C4-2B (cell line): Measurements from ENCODE around the gene CEP135.

ENCODE experiments used
- H3K27ac ChIP-seq: fragments of 450-650 bp; 2 replicates; pipeline ENCODE4 v1.5.1; 2017
- CTCF ChIP-seq: fragments of 450-650 bp; conservative IDR thresholded peaks from 2 replicates; pipeline ENCODE4 v1.5.1; 2017; ENCODE audit warnings: mild to moderate bottlenecking
- ZFX ChIP-seq: fragments of 450-650 bp; IDR thresholded peaks from 2 replicates; pipeline ENCODE4 v1.6.1; 2017

The CEP135 gene

DNA sequence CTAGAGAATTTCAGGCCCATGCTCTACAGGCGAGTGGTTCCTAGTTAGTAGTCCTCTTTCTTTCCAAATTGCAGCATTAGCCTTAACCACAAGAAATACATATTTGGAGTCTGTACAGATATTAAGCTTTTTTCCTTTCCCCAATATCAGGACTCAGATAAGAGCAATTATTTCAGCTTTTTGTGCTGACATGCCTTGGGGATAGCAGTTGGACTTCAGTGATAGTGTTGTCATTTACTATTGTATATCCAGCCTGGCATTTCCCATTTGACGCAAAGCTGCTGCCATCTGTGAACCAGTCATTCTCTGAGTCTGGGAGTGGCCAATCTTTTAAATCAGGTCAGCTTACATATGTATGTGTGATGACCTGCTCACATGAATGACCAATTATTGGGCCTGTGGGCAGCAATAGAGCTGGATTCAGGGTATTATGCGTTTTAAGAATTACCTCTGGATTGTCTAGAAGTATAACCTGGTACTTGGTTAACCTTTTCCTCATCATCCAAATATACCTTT is 6.8 kb upstream of the CEP135 start:
- no peak overlapping the region for H3K27ac ChIP-seq
- no peak for TF ChIP-seq CTCF
- TF ChIP-seq ZFX: no peak

GRCh38 chr4:55947254-55947882 is 1.4 kb upstream of the CEP135 start:
- TF ChIP-seq ZFX (no peak), CTCF (no peak)
- no peak overlapping the region for H3K27ac ChIP-seq

GRCh38 chr4:55947912-55948725 is 626 bp upstream of the CEP135 start:
- peak overlapping the region; percentile 85 for H3K27ac ChIP-seq
- TF ChIP-seq CTCF: no peak
- TF ChIP-seq ZFX: no peak

DNA sequence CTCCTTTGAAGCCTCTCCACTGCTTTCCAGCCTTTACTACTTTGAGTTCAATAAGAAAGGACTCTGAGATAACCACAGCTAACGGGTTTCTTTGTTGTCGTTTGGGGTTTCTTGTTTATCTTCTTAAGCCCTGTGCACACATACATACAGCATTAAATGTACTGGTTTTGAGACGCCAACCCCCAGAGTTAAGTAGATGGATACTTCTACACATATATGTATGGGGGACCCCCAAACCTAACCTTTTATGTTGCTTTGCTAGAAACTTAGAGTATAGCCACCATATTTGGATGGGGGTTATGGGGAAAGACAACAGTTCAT is 697 bp downstream of the CEP135 start:
- peak overlapping the region; percentile 85 for H3K27ac ChIP-seq
- TF ChIP-seq ZFX: no peak
- TF ChIP-seq CTCF: no peak

DNA sequence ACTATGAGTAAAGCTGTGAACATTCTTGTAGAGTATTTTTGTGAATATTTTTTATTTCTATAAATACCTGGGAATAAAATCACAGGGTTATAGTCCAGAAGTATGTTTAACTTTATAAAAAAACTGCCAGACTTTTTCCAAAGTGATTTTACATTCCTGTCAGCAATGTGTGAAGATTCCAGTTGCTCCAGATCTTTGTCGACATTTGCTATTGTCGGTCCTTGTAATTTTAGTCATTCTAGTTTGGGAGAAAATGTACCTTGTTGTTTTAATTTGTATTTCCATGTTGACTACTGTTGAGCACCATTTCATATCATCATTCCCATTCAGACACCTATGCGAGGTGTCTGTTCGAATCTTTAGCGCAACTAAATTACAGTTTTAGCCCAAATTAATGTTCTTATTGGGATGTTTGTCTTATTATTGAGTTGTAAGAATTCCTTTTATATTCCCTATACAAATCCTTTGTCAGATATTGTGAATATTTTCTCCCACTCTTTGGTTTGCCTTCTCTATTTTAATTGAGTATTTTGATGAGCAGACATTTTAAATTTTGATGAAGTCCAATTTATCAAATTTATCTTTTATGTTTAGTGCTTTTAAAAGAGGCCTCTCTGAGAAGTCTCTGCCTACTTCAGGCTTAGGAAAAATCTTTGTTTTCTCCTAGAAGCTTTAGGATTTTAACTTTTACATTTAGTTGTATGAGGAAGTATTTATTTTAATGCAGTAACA is 2.6 kb downstream of the CEP135 start:
- H3K27ac ChIP-seq: no peak overlapping the region
- TF ChIP-seq ZFX (no peak), CTCF (no peak)

- TF ChIP-seq ZFX: no peak
- TF ChIP-seq CTCF: no peak
- no peak overlapping the region for H3K27ac ChIP-seq
Observed at GRCh38 chr4:55955710-55956109, 7.0 kb downstream of the CEP135 start.

GRCh38 chr4:55959655-55960054 is 10.9 kb downstream of the CEP135 start:
- no peak overlapping the region for H3K27ac ChIP-seq
- TF ChIP-seq CTCF (no peak), ZFX (no peak)
